GM12874 (cell line): ENCODE data around the gene RBX1.

Experiments used
- CTCF ChIP-seq: IDR thresholded peaks from 2 replicates; pipeline ENCODE4 v1.5.1; 2011; ENCODE audit warnings: low read depth, mild to moderate bottlenecking, control low read depth, low read length, moderate library complexity; ENCODE audit not compliant: insufficient read depth

Gene RBX1

GRCh38 chr22:40973144-40973543, 22.0 kb downstream of the RBX1 start:
- TF ChIP-seq CTCF: no peak

GRCh38 chr22:40975366-40975765, 24.2 kb downstream of the RBX1 start:
- TF ChIP-seq CTCF: no peak

GRCh38 chr22:40976866-40977700, 25.9 kb downstream of the RBX1 start:
- TF ChIP-seq CTCF: no peak

GRCh38 chr22:40979198-40979597, 28.0 kb downstream of the RBX1 start:
- TF ChIP-seq CTCF: no peak

- no peak for TF ChIP-seq CTCF
Observed at GRCh38 chr22:40979871-40980270, 28.7 kb downstream of the RBX1 start.

- no peak for TF ChIP-seq CTCF
Observed at GRCh38 chr22:40982482-40983385, 31.6 kb downstream of the RBX1 start.

GRCh38 chr22:40991298-40991697, 40.1 kb downstream of the RBX1 start:
- no peak for TF ChIP-seq CTCF
